Endodermal cell (in vitro differentiated cells): ENCODE measurements around the gene PDZD11. TPM values are rescaled to one million over a fixed set of nuclear protein-coding genes. Genes with fewer than 3 reads are reported as not detected.

Experiments used
- DNase-seq: peaks from one replicate; pipeline ENCODE4 v3.0.0-alpha.2; 2017
- H3K27ac ChIP-seq: 2 replicates; pipeline ENCODE4 v1.5.1; 2013; ENCODE audit warnings: mild to moderate bottlenecking, low read depth, low read length, moderate library complexity
- H3K27me3 ChIP-seq: 2 replicates; pipeline ENCODE4 v1.6.1; 2013; ENCODE audit warnings: mild to moderate bottlenecking, low read length, moderate library complexity; ENCODE audit not compliant: insufficient read depth, control insufficient read depth, poor library complexity, severe bottlenecking
- H3K36me3 ChIP-seq: 2 replicates; pipeline ENCODE4 v1.7.0; 2013; ENCODE audit warnings: mild to moderate bottlenecking, low read length, moderate library complexity; ENCODE audit not compliant: control insufficient read depth, insufficient read depth
- H3K4me1 ChIP-seq: one replicate; pipeline ENCODE4 v1.7.0; 2013; ENCODE audit warnings: low read length; ENCODE audit not compliant: control insufficient read depth, insufficient read depth
- H3K4me3 ChIP-seq: 2 replicates; pipeline ENCODE4 v1.5.1; 2013; ENCODE audit warnings: mild to moderate bottlenecking, low read length, moderate library complexity
- H3K9ac ChIP-seq: 2 replicates; pipeline ENCODE4 v1.6.1; 2013; ENCODE audit warnings: mild to moderate bottlenecking, low read length, moderate library complexity; ENCODE audit not compliant: poor library complexity, severe bottlenecking; ENCODE audit errors: extremely low read depth
- H3K9me3 ChIP-seq: 2 replicates; pipeline ENCODE4 v1.6.1; 2013; ENCODE audit warnings: mild to moderate bottlenecking, low read length, moderate library complexity; ENCODE audit not compliant: control insufficient read depth
- H3K27ac Mint-ChIP-seq: 2 replicates; pipeline ENCODE4 v1.8.0; 2020; ENCODE audit warnings: mixed read lengths
- H3K27me3 Mint-ChIP-seq: 2 replicates; pipeline ENCODE4 v1.8.0; 2021; ENCODE audit warnings: mild to moderate bottlenecking, mixed read lengths; ENCODE audit not compliant: insufficient read depth
- H3K36me3 Mint-ChIP-seq: 2 replicates; pipeline ENCODE4 v1.8.0; 2020; ENCODE audit warnings: low read depth, mixed read lengths
- H3K4me1 Mint-ChIP-seq: 2 replicates; pipeline ENCODE4 v1.8.0; 2020; ENCODE audit warnings: mixed read lengths
- H3K4me3 Mint-ChIP-seq: 2 replicates; pipeline ENCODE4 v1.8.0; 2020; ENCODE audit warnings: mild to moderate bottlenecking, moderate library complexity, mixed read lengths
- H3K9me3 Mint-ChIP-seq: 2 replicates; pipeline ENCODE4 v1.8.0; 2020; ENCODE audit warnings: mild to moderate bottlenecking, mixed read lengths
- WGBS, 2 experiments: methylation state at CpG; one replicate each; pipeline versions ENCODE4 v1.1.5 to v1.1.7; 2013; ENCODE audit warnings: missing lambda C conversion rate in 2 of 2, mixed read lengths in 1 of 2; ENCODE audit not compliant: insufficient coverage in 1 of 2, insufficient read length in 1 of 2; 5-methylcytosine and 5-hydroxymethylcytosine counted together
- total RNA-seq, 2 donors: library from RNA; stranded (reverse); fragmentation: NEBNext Ultra II Directional in 1 of 2; extraction: Animal tissue kit (Norgen Biotek cat#: 25700) in 1 of 2; gene quantifications; 2 replicates in 1 of 2; 3 replicates in 1 of 2; pipeline ENCODE4 v1.2.1, GENCODE V29; 2021
- TF ChIP-seq, protein P1 (sequence below): fragments of 200-600 bp; sonication (generic); conservative IDR thresholded peaks from 2 replicates; pipeline ENCODE4 v1.5.0; 2021; ENCODE audit warnings: antibody characterized with exemption, mild to moderate bottlenecking

Gene PDZD11
- total RNA-seq, 2 donors from 2014 or later = 28.9 to 29.6 TPM

GRCh38 chrX:70293621-70294020 is 3.9 kb upstream of the PDZD11 start:
- no peak overlapping the region for H3K9ac ChIP-seq
- Mint-ChIP-seq H3K27me3 (no peaks in the 10 kb centered on the region), H3K36me3 (peaks cover 5% of the 10 kb centered on the region), H3K27ac (no peak overlapping the region), H3K4me1 (peaks cover 6% of the 10 kb centered on the region), H3K4me3 (no peak overlapping the region), H3K9me3 (peaks cover 28% of the 10 kb centered on the region)
- H3K4me1 ChIP-seq = no peaks in the 10 kb centered on the region
- H3K9me3 ChIP-seq = no peaks in the 10 kb centered on the region
- TF ChIP-seq, protein P1, sequence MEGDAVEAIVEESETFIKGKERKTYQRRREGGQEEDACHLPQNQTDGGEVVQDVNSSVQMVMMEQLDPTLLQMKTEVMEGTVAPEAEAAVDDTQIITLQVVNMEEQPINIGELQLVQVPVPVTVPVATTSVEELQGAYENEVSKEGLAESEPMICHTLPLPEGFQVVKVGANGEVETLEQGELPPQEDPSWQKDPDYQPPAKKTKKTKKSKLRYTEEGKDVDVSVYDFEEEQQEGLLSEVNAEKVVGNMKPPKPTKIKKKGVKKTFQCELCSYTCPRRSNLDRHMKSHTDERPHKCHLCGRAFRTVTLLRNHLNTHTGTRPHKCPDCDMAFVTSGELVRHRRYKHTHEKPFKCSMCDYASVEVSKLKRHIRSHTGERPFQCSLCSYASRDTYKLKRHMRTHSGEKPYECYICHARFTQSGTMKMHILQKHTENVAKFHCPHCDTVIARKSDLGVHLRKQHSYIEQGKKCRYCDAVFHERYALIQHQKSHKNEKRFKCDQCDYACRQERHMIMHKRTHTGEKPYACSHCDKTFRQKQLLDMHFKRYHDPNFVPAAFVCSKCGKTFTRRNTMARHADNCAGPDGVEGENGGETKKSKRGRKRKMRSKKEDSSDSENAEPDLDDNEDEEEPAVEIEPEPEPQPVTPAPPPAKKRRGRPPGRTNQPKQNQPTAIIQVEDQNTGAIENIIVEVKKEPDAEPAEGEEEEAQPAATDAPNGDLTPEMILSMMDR = no peak
- no peak overlapping the region for H3K4me3 ChIP-seq
- WGBS, 2 experiments = 80 to 96% methylated on average over 1 to 5 of the region's 5 CpGs
- DNase-seq = no peak
- H3K36me3 ChIP-seq = peaks cover 23% of the 10 kb centered on the region
- no peaks in the 10 kb centered on the region for H3K27me3 ChIP-seq
- H3K27ac ChIP-seq = no peak overlapping the region

DNA sequence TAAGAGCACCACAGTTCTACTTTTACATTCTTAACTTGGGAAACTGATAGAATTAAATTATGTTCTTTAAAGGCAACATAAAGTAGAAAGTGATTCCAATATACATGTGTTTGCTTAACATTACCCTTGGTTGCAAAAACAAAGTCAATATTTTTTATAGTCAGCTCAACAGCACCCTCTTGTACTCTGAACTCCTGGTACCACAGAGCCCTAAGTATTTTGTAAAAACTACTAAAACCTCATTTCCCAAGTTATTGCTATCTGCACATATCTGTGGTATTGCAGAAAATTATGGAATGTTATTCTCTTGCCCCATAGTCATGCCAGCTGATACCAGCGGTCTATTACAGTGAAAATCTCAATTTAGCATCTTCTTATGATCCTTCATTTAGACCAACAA is 3.1 kb upstream of the PDZD11 start:
- H3K4me3 Mint-ChIP-seq = no peak overlapping the region
- H3K36me3 Mint-ChIP-seq = peaks cover 5% of the 10 kb centered on the region
- H3K4me3 ChIP-seq = peak overlapping the region; percentile 94

DNA sequence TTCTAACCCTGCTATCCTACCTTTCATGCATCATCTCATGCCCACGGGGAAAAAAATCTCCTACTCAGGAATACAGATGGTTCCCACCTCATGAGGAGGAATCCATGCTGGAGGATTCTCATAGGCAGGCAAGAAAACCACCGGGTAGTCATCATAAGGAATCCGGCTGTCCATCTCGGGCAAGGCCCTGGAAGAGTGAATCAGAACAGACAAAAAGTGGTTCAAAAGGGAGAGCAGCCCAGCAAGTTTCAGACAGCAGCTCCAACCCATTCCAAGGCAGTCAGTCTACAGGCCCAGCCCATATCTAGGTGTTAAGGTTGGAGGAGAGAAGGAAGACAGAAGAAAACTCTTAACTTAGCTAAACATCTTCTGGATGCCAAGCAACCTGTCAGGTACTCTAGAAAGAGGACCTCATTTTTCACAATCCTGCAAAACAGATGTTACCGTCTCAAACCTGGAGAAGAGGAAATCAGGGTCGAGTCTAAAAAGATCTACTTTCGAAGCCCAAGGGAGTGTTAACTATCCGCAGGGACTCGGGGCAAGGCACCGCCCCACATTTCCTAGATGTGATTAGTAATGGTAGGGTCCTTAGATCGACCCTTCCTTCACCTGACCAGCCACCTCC is 447 bp downstream of the PDZD11 start:
- no peak for DNase-seq
- Mint-ChIP-seq H3K9me3 (peaks cover 38% of the 10 kb centered on the region), H3K27me3 (no peaks in the 10 kb centered on the region), H3K36me3 (peaks cover 15% of the 10 kb centered on the region), H3K4me1 (peaks cover 6% of the 10 kb centered on the region), H3K27ac (peak overlapping the region; percentile 89), H3K4me3 (peak overlapping the region; percentile 90)
- H3K36me3 ChIP-seq = peaks cover 21% of the 10 kb centered on the region
- no peaks in the 10 kb centered on the region for H3K9me3 ChIP-seq
- peak overlapping the region; percentile 94 for H3K4me3 ChIP-seq
- TF ChIP-seq, protein P1 = no peak
- no peaks in the 10 kb centered on the region for H3K4me1 ChIP-seq
- no peak overlapping the region for H3K27ac ChIP-seq
- peak overlapping the region; percentile 28 for H3K9ac ChIP-seq
- H3K27me3 ChIP-seq = no peaks in the 10 kb centered on the region
- WGBS, 2 experiments = 42% methylated on average over 8 of the region's 11 CpGs; no CpG with 5 or more reads in 1 of the 2 experiments

More for the DNA sequence above, 3.1 kb upstream of the PDZD11 start:
- WGBS, 2 experiments = 0% methylated on average over 1 of the region's 1 CpG
- Histone ChIP-seq H3K9me3 (no peaks in the 10 kb centered on the region), H3K27ac (no peak overlapping the region), H3K9ac (no peak overlapping the region), H3K36me3 (peaks cover 24% of the 10 kb centered on the region), H3K27me3 (no peaks in the 10 kb centered on the region), H3K4me1 (no peaks in the 10 kb centered on the region)
- H3K4me1 Mint-ChIP-seq = peaks cover 6% of the 10 kb centered on the region
- no peak overlapping the region for H3K27ac Mint-ChIP-seq
- no peak for DNase-seq
- TF ChIP-seq, protein P1 = no peak
- no peaks in the 10 kb centered on the region for H3K27me3 Mint-ChIP-seq
- H3K9me3 Mint-ChIP-seq = peaks cover 30% of the 10 kb centered on the region
